Kidney (tissue), 14 donors: ENCODE results near the gene EDEM2. TPM values are rescaled to one million over a fixed set of nuclear protein-coding genes. Genes with fewer than 3 reads are reported as not detected.
"Not testable (repeated sequence)": the region's sequence is repeated elsewhere in the genome, so short reads cannot be mapped to it uniquely, and the experiment has no call there.

Source experiments
- DNase-seq, 5 donors: peaks; one replicate each; pipeline ENCODE4 v3.0.0-alpha.2; 2013 to 2020
- FAIRE-seq: peaks from 2 replicates; lab custom pipeline; 2012; peaks lifted over from hg19 to GRCh38; lab: Jason Lieb, UNC
- H3K27ac ChIP-seq, 2 donors: one replicate each; pipeline ENCODE4 v1.7.0; 2013; ENCODE audit warnings: low read depth in 2 of 2, low read length in 2 of 2, inconsistent platforms in 1 of 2
- H3K27me3 ChIP-seq: one replicate; pipeline ENCODE4 v1.7.1; 2013; ENCODE audit warnings: low read length, inconsistent platforms; ENCODE audit not compliant: control insufficient read depth, insufficient read depth
- H3K36me3 ChIP-seq, 3 donors: one replicate each; pipeline versions ENCODE4 v1.7.0 to v1.7.1; 2013; ENCODE audit warnings: low read length in 3 of 3, control low read depth in 1 of 3, inconsistent platforms in 1 of 3; ENCODE audit not compliant: insufficient read depth in 3 of 3, control insufficient read depth in 2 of 3
- H3K4me1 ChIP-seq, 3 donors: one replicate each; pipeline versions ENCODE4 v1.7.0 to v1.7.1; 2013; ENCODE audit warnings: low read length in 3 of 3, inconsistent platforms in 1 of 3, low read depth in 1 of 3; ENCODE audit not compliant: control insufficient read depth in 2 of 3, insufficient read depth in 2 of 3
- H3K4me3 ChIP-seq, 3 donors: one replicate each; pipeline versions ENCODE4 v1.7.0 to v1.8.1; 2013; ENCODE audit warnings: low read length in 3 of 3, control low read depth in 1 of 3, inconsistent platforms in 1 of 3
- H3K9ac ChIP-seq, 3 donors: one replicate each; pipeline versions ENCODE4 v1.7.0 to v1.7.1; 2013; ENCODE audit warnings: low read length in 3 of 3, control low read depth in 1 of 3, inconsistent platforms in 1 of 3
- H3K9me3 ChIP-seq, 3 donors: one replicate each; pipeline versions ENCODE4 v1.7.0 to v1.7.1; 2013; ENCODE audit warnings: low read length in 3 of 3, control low read depth in 1 of 3, inconsistent platforms in 1 of 3; ENCODE audit not compliant: control insufficient read depth in 2 of 3, insufficient read depth in 1 of 3
- intact Hi-C: fragments of 100-400 bp; cut with DNase I; formaldehyde crosslinking; loops from one replicate; pipeline ENCODE4 v1.11.1; 2022
- polyA plus RNA-seq: library from polyadenylated mRNA; stranded (reverse); fragments of 350-450 nt; fragmentation: Illumina TruSeq; extraction: RNeasy Lipid Tissue Mini Kit (QIAGEN cat#74804); gene quantifications from one replicate; pipeline ENCODE4 v1.2.3, GENCODE V29; 2014; ENCODE audit warnings: low read depth, low replicate concordance; ENCODE audit not compliant: insufficient read depth
- total RNA-seq: library from RNA; stranded (reverse); fragmentation: NEBNext Ultra II Directional; extraction: Animal tissue kit (Norgen Biotek cat#: 25700); gene quantifications from one replicate; pipeline ENCODE4 v1.2.1, GENCODE V29; 2021
- TF ChIP-seq, protein P1 (sequence below): IDR thresholded peaks from 3 replicates; pipeline ENCODE4 v1.5.1; 2012; ENCODE audit warnings: mild to moderate bottlenecking, moderate library complexity, borderline replicate concordance; ENCODE audit not compliant: insufficient read depth; ENCODE audit errors: extremely low read depth
- donor health status: control.
- donor health status: control.
- donor health status: control.
- donor health status: control.
- donor health status: control.
- donor health status: DM: yes; HTN: yes; CAD: no.
- donor health status: Normal renal cell carcinoma (clear cell type).

The EDEM2 gene
- total and polyA plus RNA-seq, 2 donors from 2014 or later, result 27.1 to 30.0 TPM

DNA sequence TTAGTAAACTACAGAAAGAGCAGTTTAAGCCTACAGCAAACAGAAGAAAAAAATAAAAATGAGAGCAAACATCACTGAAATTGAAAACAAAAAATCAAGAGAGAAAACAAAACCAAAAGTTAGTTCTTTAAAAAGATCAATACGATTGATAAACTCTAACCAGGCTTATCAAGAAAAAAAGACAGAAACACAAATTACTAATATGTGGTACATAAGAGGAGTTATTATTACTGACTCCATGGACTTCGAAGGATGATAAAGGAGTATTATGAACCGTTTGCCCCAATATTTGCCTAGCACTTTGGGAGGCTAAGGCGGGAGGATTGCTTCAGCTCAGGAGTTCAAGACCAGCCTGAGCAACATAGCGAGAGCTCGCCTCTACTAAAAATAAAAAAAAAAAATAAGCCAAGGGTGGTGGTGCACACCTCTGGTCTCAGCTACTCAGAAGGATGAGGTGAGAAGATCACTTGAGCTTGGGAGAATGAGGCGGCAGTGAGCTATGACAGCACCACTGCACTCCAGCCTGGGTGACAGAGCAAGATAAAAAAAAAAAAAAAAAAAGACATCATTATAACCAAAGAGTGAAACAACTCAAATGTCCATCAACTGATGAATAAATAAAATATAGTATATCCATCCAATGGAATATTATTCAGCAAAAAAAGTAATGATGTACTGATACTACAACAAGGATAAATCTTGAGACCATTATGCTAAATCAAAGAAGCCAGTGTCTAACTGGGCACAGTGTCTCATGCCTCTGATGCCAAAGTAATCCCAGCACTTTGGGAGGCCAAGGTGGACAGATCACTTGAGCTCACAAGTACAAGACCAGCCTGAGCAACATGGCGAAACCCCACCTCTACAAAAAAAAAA, 67.4 kb downstream of the EDEM2 start:
- DNase-seq (no peak), FAIRE-seq (no peak)
- Histone ChIP-seq H3K36me3 (peaks cover 6 to 12% (median 11%) of the 10 kb centered on the region in 3 donors), H3K27ac (no peak overlapping the region), H3K27me3 (no peaks in the 10 kb centered on the region), H3K9me3 (no peaks in the 10 kb centered on the region), H3K9ac (no peak overlapping the region), H3K4me3 (no peak overlapping the region), H3K4me1 (no peaks in the 10 kb centered on the region)
- TF ChIP-seq, protein P1, sequence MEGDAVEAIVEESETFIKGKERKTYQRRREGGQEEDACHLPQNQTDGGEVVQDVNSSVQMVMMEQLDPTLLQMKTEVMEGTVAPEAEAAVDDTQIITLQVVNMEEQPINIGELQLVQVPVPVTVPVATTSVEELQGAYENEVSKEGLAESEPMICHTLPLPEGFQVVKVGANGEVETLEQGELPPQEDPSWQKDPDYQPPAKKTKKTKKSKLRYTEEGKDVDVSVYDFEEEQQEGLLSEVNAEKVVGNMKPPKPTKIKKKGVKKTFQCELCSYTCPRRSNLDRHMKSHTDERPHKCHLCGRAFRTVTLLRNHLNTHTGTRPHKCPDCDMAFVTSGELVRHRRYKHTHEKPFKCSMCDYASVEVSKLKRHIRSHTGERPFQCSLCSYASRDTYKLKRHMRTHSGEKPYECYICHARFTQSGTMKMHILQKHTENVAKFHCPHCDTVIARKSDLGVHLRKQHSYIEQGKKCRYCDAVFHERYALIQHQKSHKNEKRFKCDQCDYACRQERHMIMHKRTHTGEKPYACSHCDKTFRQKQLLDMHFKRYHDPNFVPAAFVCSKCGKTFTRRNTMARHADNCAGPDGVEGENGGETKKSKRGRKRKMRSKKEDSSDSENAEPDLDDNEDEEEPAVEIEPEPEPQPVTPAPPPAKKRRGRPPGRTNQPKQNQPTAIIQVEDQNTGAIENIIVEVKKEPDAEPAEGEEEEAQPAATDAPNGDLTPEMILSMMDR, result no peak
- intact Hi-C loops, result no loop called here

DNA sequence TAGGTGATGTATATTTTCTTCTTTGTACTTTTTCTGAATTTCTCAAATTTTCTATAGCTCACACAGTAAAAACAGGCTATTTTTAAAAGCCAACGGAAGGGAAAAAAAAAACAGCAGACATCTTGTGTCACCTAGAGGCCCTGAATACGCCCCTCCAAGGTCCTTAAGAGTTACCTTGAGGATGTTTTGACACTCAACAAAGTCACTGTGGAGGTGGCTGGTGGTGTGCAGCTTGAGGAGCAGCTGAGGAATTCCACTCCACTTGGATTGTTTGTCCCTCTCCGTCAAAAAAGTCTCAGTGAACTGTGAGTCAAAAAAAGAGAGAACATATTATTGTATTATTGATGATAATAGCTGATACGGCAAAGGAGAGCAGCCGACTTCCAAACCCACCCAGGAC, 69.3 kb downstream of the EDEM2 start:
- FAIRE-seq (no peak), DNase-seq (no peak)
- no peak overlapping the region for H3K27ac ChIP-seq
- intact Hi-C loops, result no loop called here
- no peaks in the 10 kb centered on the region for H3K4me1 ChIP-seq
- TF ChIP-seq, protein P1, result no peak
- H3K9me3 ChIP-seq, result no peaks in the 10 kb centered on the region
- H3K27me3 ChIP-seq, result no peaks in the 10 kb centered on the region
- peaks cover 6 to 12% (median 11%) of the 10 kb centered on the region in 3 donors for H3K36me3 ChIP-seq
- H3K4me3 ChIP-seq, result no peak overlapping the region
- H3K9ac ChIP-seq, result no peak overlapping the region

GRCh38 chr20:35077341-35077740, 69.8 kb downstream of the EDEM2 start:
- Histone ChIP-seq H3K36me3 (peaks cover 6 to 12% (median 11%) of the 10 kb centered on the region in 3 donors), H3K27me3 (no peaks in the 10 kb centered on the region), H3K4me3 (no peak overlapping the region), H3K9me3 (no peaks in the 10 kb centered on the region), H3K27ac (no peak overlapping the region), H3K4me1 (no peaks in the 10 kb centered on the region), H3K9ac (no peak overlapping the region)
- intact Hi-C loops, result no loop called here
- DNase-seq (no peak), FAIRE-seq (no peak)
- TF ChIP-seq, protein P1, result no peak

- H3K27me3 ChIP-seq, H3K9ac ChIP-seq, DNase-seq, intact Hi-C loops, FAIRE-seq, H3K9me3 ChIP-seq, H3K36me3 ChIP-seq, H3K27ac ChIP-seq, H3K4me1 ChIP-seq, H3K4me3 ChIP-seq: not testable (repeated sequence)
These were observed 75.5 kb downstream of the EDEM2 start for GRCh38 chr20:35071436-35072153.
